ENCODE results near the gene RBP5. TPM values are rescaled to one million over a fixed set of nuclear protein-coding genes. Genes with fewer than 3 reads are reported as not detected.
A peak's percentile ranks its signal among the peaks of the same experiment; 100 is the strongest.

Gene RBP5
- total and polyA plus RNA-seq, 10 donors: 55.5 to 170 (median 105) TPM

- no peak for TF ChIP-seq POLR2A (IDR thresholded peaks at IDR 0.05)
- no peak for TF ChIP-seq POLR2AphosphoS5 (IDR thresholded peaks at IDR 0.05)
- no peak for TF ChIP-seq CTCF (IDR thresholded peaks at IDR 0.05 in 8 of 11, conservative IDR thresholded peaks at IDR 0.05 in 3 of 11)
- Histone ChIP-seq H3K36me3 (peaks cover 0 to 100% (median 83%) of the 10 kb centered on the region in 6 donors), H3K9me3 (no peaks in the 10 kb centered on the region), H3K4me3 (no peak overlapping the region), H3K27ac (no peak overlapping the region), H3K27me3 (replicated peaks in 1 of 7) (no peaks in the 10 kb centered on the region), H3K4me1 (peaks cover 0 to 9% (median 0%) of the 10 kb centered on the region in 6 donors)
- intact Hi-C loops (cut with DNase I; ENCODE audit: low total_unique reads): no loop called here
- WGBS, 5 donors: 82 to 89% (median 87%) methylated on average over 4 of the region's 4 CpGs
- no peak for DNase-seq
Measured at GRCh38 chr12:7152818-7153217, 24.1 kb upstream of the RBP5 start.

- TF ChIP-seq POLR2AphosphoS5 (IDR thresholded peaks at IDR 0.05) (no peak), CTCF (IDR thresholded peaks at IDR 0.05 in 8 of 11, conservative IDR thresholded peaks at IDR 0.05 in 3 of 11) (no peak), POLR2A (IDR thresholded peaks at IDR 0.05) (no peak)
- peaks cover 0 to 100% (median 79%) of the 10 kb centered on the region in 6 donors for H3K36me3 ChIP-seq
- no peak overlapping the region for H3K27ac ChIP-seq
- DNase-seq: no peak
- intact Hi-C loops (cut with DNase I; ENCODE audit: low total_unique reads): no loop called here
- no peaks in the 10 kb centered on the region for H3K27me3 ChIP-seq (replicated peaks in 1 of 7)
- WGBS, 5 donors: 82 to 95% (median 86%) methylated on average over 6 of the region's 6 CpGs
- H3K4me3 ChIP-seq: no peak overlapping the region
- H3K4me1 ChIP-seq: peaks cover 0 to 9% (median 0%) of the 10 kb centered on the region in 6 donors
- H3K9me3 ChIP-seq: no peaks in the 10 kb centered on the region
Measured at GRCh38 chr12:7151532-7151931, 22.8 kb upstream of the RBP5 start.

- H3K9me3 ChIP-seq: no peaks in the 10 kb centered on the region
- no peak overlapping the region for H3K27ac ChIP-seq
- no peak for TF ChIP-seq CTCF (IDR thresholded peaks at IDR 0.05 in 8 of 11, conservative IDR thresholded peaks at IDR 0.05 in 3 of 11)
- TF ChIP-seq POLR2A (IDR thresholded peaks at IDR 0.05): no peak
- TF ChIP-seq POLR2AphosphoS5 (IDR thresholded peaks at IDR 0.05): no peak
- peaks cover 0 to 9% (median 0%) of the 10 kb centered on the region in 6 donors for H3K4me1 ChIP-seq
- intact Hi-C loops (cut with DNase I; ENCODE audit: low total_unique reads): no loop called here
- H3K4me3 ChIP-seq: no peak overlapping the region
- peaks cover 0 to 100% (median 79%) of the 10 kb centered on the region in 6 donors for H3K36me3 ChIP-seq
- 82 to 94% (median 89%) methylated on average over 6 of the region's 6 CpGs for WGBS, 5 donors
- DNase-seq: no peak
- no peaks in the 10 kb centered on the region for H3K27me3 ChIP-seq (replicated peaks in 1 of 7)
Measured at GRCh38 chr12:7150841-7151240, 22.2 kb upstream of the RBP5 start.

GRCh38 chr12:7150356-7150755 lies 21.7 kb upstream of the RBP5 start:
- H3K27me3 ChIP-seq (replicated peaks in 1 of 7): no peaks in the 10 kb centered on the region
- peak; percentile 70 for DNase-seq
- TF ChIP-seq POLR2AphosphoS5 (IDR thresholded peaks at IDR 0.05): no peak
- TF ChIP-seq CTCF (IDR thresholded peaks at IDR 0.05 in 8 of 11, conservative IDR thresholded peaks at IDR 0.05 in 3 of 11): no peak
- TF ChIP-seq POLR2A (IDR thresholded peaks at IDR 0.05): no peak
- 74 to 95% (median 82%) methylated on average over 12 of the region's 12 CpGs for WGBS, 5 donors
- intact Hi-C loops (cut with DNase I; ENCODE audit: low total_unique reads): no loop called here
- H3K27ac ChIP-seq: no peak overlapping the region
- H3K4me3 ChIP-seq: no peak overlapping the region
- H3K9me3 ChIP-seq: no peaks in the 10 kb centered on the region
- H3K36me3 ChIP-seq: peaks cover 0 to 100% (median 75%) of the 10 kb centered on the region in 6 donors
- H3K4me1 ChIP-seq: peaks cover 0 to 9% (median 0%) of the 10 kb centered on the region in 6 donors

All from spleen (tissue), 11 donors.